GM21576 (cell line): ENCODE data around the gene UBTD1.

Source experiments
- ATAC-seq: cut with Tn5 transposase; IDR thresholded peaks from one replicate; pipeline ENCODE4 v1.9.1; 2021; ENCODE audit warnings: mild to moderate bottlenecking, moderate library complexity; ENCODE audit not compliant: unreplicated experiment

The UBTD1 gene

DNA sequence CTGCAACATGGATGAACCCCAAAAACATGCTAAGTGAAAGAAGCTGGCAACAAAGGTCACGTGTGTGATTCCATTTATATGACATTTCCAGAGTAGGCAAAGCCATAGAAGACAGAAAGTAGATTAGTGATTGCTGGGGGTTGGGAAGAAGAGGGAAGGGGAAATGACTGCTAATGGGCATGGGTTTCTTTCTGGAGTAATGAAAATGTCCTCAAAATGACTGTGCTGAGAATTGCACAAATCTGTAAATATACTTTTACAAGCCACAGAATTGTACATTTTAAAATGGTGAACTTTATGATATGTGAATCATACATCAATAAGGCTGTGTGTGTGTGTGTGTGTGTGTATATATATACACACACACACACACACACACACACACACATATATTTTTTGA, 16.3 kb upstream of the UBTD1 start:
- no peak for ATAC-seq

DNA sequence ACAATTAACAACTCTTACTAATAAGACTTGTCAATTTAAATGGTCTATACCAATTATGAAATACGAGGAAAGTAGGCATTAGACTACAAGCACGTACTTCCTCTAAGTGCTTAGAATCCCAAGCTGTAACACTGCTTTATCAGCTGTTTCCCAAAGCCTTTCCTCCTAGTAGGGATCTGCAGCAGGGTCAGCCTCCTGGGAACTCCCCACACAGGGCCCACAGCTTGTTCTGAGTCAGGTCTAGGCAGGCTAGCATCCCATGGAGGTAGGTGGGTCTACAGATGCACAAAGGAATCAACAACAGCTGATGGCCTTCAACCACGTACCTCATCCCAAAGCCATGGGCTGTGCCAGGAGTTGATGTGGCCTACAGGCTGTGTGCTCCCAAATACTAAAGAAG, 15.2 kb upstream of the UBTD1 start:
- no peak for ATAC-seq

DNA sequence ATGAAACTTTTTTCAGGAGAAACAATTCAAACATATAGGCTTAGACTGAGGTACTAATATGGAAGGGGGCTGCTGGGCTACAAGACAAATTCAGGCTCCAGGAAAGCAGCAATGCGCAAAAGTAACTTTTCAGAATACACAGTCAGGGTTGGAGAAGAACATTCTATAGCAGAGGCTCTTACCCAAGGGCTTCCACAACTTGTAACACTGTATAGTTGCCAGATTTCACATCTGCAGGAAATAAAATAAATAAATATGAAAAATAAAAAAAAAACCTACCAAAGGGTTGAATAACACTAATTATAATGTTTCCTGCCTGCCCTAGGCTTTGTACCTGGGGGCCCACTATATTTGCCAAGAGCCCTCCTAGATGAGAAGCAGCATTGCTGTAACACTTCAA, 14.8 kb upstream of the UBTD1 start:
- ATAC-seq: no peak

DNA sequence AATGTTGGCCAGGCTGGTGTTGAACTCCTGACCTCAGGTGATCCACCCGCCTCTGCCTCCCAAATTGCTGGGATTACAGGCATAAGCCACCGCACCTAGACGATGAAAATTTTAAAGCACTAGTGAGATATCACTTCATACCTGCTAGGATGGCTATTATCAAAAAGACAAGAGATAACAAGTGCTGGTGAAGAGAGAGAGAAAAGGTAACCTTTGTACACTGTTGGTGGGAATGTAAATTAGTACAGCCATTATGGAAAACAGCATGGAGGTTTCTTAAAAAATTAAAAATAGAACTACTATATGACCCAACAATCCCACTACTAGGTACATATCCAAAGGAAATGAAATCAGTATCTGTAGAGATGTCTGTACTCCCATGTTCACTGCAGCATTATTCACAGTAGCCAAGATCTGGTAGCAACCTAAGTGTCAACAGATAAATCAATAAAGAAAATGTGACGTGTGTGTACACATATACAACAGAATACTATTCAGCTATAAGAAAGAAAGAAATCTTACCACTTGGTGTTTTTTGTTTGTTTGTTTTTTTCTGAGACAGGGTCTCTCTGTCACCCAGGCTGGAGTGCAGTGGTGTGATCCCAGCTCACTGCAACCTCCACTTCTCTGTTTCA, 13.0 kb upstream of the UBTD1 start:
- ATAC-seq: no peak

DNA sequence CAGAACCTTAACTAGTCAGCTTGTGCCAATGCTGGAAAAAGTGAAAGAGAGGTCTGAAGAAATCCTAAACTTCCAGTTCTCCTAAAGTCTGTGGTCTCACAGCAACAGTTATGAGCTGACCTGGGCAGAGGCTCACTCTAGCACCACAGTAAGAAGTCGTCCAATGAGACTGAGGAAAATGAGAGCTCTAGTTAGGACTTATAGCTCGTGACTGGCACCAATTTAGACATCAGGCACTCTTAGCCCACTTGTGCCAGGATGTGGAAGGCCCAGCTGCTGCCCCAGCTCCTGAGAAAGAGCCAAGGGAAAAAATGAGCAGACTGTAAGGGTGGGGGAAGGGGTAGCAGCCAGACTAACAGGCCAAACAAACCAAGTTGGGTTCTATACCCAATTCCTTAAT, 8.1 kb upstream of the UBTD1 start:
- no peak for ATAC-seq

DNA sequence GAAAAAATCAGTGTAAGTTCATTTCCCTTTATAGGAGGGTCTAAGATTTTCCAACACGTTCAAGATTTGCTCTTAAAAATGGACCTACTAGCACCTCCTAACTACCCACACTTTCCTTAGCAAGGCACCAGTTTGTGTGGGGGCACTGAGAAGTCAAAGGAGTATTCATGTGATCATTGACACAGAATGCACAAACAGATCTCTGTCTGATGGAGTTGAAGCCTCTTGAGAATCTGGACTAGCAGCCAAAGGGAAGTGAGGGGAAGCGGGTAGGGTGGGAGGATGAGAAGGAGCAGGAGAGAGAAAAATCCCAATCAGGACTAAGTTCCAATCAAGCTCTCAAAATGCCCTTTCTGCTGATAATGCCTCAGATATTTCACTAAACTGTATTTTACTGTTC, 4.6 kb upstream of the UBTD1 start:
- ATAC-seq: no peak

DNA sequence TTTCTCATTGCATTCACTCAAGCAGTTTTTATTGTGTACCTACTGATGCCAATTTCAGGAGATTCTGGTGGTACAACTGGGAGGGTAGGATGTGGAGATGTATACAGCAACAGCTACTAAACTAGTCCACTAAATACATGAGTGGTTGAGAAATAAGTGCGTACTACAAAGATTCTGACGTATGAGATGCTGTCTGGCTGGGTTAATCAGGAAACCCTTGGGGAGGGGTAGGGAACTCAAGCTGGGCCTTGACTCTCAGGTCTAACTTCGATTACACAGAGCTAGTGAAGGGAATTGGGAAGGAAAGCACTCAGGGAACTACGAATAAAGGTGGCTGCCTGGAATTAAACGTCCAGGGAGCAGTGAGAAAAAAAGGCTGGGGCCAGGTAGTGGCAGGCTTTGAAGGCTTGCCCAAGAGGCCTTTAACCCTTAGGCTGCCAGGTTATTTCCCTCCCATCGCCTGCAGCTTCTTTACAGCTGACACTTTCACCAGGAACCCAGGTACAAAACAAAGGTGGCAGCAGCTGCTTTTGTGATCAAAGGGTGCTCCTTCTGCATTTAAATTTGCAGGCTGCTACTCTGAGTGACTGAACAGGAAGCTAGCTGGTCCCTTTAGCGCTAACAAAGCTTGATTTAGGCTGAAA, 3.7 kb upstream of the UBTD1 start:
- no peak for ATAC-seq

DNA sequence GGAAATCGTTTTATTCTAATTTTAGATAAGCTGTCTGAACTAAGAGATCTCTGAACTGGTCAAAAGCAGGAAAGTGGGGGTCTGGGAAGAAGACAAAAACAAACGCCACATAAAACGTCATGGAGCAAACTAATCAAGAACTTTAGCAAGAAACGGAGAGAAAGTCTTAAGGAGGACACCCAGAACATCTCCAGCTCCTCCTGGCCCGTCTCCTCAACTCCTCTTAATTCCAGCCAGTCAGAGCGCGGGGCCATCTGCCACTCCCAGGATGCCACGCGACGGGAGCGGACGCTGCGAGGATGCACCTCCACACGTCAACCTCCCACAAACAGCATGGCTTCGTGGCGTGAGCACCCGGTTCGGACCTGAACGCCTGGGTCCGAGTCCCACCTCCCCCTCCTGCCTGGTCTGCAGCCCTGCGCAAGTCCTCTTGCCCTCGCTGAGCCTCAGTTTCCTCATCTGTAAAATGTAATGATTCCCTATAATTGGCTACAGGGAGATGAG, 1.1 kb upstream of the UBTD1 start:
- no peak for ATAC-seq

DNA sequence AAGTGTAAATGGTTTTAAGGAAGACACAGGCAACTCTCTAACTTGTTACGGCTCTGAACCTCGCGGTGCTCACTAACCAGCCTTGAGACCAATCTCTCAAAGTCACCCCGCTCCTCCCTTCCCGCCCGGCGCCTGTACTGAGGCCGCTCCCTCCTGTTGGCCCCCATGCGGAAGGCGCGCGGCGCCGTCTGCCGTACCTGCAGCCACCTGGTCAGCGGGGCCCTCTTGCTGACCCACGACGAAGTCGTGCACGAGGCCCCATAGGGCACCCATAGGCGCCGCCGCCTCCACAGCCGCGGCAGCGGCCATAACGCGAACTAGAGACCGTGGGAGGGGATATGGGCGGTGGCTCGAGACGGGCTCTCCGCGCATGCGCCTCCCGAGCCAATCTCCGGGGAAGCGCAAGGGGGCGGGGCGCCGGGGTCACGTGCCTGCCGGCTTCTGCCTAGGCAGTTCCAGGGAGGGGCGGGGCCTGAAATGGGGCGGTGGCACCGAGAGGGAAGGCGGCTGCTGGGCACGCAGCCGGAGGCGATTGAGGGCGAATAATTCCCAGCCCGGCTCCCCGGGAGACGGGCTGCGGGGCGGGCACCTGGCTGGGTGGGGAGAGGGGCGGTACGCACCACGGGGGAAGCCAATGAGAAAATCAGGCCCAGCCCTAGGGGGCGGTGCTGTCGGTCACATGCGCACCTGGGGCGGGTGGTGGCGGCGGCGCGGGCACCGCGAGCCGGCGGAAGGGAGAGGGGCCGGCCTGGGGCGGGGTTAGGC, 466 bp upstream of the UBTD1 start, which contains the start of gene MMS19:
TSS of gene MMS19 (minus strand) at position 347 of the 765 bp plus-strand sequence. CDS start at position 309, 38 bp downstream.
- peak; percentile 87 for ATAC-seq

DNA sequence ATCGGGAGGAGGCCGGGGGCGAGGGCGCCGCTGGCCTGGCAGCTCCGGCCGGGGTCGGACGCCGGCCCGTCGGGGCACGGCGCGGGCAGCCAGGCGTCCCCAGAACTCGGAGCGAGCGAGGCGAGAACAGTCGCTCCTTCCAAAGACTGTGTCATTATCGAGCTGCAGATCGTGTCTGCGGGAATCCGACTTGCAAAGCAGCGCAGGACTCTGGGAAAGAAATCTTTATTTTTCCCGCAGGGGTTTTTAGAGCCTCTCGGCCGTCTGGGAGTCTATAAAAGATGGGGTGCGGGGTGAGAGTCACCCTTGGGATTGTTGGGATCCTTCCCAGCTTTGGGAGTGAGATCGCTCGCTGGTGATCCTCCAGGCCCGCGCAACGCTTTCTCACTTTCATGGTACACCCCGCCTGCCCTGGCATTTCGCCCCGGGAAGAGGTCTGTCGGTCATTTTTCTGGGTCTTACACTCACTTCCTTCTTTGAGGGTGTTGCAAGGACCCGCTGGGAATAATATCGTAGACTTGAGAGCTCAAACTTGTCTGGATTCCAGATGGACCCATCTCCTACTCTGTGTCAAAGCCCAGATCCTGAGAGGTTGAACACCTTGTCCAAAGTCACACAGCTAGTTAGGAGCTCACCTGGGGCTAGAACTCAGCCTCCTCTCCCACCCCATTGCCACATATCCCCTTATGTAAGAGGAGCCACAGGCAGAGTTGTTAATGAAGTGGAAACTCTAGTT, 1.0 kb downstream of the UBTD1 start:
- ATAC-seq: no peak

DNA sequence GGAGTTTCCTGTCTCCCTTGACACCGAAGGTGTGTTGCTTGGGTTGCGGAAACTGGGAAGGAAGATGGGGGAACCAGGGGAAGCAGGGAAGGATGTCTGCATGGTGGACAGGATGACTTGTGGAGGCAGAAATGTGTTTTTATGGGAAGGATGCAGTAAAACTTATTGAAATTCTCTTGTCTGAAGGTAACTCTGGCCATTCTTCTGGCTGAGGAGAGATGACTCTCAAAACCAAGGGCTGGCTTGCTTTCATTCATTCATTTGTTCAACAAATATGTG, 1.5 kb downstream of the UBTD1 start:
- ATAC-seq: no peak

DNA sequence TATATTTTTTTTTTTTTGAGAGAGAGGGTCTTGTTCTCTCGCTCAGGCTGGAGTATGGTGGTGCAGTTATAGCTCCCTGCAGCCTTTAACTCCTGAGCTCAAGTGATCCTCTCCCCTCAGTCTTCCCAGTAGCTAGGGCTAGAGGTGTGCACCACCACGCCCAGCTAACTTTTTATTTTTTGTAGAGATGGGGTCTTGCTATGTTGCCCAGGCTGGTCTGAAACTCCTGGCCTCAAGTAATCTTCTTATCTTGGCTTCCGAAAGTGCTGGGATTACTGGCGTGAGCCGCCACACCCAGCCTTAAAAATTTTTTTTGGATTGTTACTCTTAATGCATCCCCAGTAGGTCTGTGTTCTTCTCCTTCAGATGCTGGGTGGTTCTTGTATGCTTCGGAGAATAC, 4.2 kb downstream of the UBTD1 start:
- no peak for ATAC-seq

DNA sequence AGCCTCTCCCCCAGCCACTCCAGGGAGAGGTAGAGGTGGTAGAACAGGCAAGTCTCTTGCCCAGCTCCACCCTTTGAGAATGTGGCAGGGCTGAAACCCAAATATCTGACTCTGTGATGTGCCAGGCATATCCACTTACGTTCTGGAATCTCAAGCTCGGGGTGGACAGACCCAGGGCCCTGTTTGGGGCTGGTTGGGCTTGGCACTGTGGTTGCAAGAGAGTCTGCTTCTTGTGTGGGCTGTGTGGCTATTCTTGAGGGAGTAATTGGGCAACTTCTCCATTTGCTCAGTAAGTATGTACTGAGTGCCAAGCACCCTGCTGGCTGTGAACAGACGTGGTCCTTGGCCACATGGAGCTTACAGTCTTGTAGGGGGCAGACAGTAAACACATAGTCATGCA, 4.7 kb downstream of the UBTD1 start:
- no peak for ATAC-seq

DNA sequence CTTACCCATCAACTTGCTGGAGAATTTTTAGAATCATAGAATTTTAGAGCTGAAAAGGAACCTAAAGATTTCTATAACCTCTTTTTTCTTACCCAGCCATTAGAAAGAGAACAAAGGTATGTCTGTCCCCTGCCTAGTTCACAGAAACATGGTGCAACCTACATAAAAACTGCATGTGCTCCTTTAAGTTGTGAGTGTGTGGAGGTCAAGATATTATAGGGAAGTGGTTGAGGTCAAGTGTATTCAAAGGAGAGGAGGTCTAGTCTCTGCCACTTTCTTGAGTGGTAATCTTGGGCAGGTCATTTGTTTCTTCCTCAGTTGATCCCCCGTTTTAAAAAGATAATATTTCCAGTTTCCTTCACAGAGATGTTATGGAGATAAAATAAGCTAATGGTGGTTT, 6.4 kb downstream of the UBTD1 start:
- no peak for ATAC-seq

DNA sequence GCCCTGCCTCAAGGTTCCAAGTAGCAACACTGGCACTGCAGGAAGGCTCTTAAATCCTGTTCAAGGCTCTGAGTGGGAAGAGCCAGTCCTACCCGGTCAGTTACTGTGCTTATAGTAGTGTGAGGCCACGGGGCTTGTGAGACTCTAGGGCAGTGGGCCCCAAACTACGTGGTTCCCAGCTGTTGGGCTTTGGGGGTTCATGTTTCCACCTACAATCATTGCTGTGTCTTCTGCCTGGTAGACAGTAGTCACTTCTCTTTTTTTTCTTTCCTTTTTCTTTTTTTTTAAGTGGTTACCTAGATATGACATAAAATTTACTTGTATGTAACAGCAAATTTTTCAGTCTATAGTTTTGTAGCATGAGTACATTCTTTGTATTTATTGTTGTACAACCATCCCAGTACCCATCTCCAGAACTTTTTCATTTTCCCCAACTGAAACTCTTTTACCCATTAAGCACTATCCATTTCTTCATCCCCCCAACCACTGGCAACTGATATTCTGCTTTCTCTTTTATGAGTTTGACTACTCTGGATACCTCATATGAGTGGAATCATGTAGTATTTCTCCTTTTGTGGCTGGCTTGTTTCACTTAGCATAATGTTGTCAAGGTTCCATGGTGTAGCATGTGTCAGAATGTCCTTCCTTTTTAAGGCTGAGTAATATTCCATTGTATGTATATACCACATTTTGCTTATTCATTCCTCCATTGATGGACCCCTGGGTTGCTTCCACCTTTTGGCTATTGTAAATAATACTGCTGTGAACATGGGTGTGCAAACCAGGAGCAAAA, 7.7 kb downstream of the UBTD1 start:
- ATAC-seq: no peak

DNA sequence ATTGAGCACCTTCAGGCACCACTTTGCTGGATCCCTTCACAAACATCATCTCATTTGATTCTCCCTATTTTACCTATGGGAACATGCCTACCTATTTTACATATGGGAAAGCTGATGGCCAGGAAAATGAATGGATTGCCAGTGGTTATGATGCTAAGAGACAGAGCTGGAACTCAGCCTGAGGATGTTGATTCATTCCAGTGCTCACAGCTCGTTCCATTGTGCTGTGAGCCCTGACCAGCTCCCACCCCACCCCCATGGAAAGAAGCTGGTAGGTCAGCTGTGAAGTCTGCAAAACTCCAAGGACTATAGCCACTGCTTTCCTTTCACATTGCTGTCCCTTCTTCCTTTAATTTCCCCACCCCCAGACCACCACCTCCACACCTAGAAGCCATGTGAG, 9.6 kb downstream of the UBTD1 start:
- ATAC-seq: no peak

DNA sequence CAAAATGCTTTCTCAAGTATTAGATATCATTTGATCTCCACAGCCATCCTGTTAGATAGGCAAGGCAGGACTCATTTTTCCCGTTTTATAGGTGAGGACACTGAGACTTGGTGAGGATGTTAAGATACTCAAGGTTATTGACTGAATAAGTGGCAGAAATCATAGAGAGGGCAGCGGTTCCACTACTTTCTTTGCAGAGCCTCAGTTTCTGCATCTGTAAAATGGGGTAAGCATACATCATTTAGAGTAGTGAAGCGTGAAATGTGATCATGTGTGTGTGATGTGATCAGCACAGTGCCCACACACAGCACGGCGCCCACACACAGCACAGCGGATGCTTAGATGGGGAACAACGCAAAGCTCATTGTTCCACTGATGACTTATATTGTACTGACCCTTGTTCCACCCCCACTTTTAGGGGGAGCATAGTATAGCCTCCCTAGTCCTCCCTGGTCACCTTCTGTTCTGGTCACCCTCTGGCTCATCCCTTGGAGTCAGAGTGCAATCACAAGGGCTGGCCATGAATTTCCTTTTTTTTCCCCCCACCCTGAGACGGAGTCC, 10.5 kb downstream of the UBTD1 start:
- ATAC-seq: no peak

DNA sequence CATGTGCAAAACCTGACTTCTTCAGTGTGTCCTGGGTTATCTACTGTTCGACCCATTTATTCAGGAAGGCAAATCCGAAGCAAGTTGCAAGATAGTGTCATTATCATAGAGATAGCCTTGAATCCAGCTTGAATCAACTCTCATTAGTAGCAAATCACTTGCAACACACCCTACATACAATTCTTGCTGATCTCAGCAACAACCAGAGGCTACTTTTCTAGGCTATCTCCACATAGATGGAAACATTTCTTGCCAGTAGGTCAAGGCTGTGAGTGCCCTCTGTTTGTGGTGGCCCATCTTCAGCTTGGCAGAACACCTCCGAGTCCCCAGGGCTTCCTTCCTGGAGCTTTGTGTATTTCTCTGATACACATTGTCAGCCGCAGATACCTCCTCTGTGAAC, 12.0 kb downstream of the UBTD1 start:
- no peak for ATAC-seq

DNA sequence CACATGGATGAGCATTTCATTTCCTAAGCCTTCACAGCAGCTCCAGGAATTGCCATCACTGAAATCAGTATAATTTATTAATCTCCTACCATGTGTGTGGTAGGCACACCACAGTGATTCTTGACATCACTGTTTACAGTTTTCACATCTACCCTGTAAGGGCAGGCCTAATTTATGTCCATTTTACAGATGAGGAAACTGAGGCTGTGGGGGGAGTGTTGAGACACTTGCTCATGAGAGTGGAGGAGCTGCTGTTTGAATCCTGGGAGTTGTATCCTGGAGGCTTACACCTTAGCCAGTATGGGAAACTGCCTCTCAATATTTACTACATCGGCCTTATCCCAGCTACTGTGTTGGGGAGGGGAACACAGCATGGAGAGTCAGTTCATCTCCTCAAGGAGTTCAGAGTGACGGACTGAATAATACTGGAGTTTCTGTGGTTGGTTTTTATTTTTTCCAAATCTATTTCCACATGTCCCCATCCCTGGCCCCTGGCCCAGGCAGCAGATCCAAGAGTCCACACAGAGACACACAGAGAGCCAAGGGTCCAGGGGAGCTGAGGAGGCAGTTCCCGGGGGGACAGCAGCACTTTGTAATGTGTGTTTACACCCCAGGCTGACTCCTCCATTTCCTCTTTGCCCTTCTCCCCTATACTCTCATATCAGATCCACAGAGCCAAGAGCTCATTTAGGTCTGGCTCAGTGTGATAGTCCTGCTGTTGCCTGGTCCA, 13.2 kb downstream of the UBTD1 start:
- ATAC-seq: no peak

DNA sequence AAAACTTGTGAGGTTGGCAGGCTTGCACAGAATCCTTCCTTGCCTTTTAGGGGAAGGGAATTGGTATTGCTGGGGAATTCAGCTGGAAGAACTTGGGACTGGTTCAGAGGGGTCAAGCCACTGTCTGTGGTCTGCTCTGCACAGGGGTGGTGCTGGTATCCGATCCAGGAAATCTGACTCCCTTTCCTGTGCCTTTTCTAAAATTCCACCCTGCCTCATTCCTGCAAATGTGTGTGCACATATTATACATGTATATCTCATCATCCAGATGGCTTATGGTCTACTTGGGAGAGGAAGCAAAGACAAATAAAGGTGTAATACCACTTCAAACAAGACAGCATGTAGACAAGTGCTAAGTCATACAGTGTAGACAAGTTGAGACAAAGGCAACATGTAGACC, 14.3 kb downstream of the UBTD1 start:
- ATAC-seq: no peak
